NB4 (cell line): ENCODE results near the gene JMJD1C.
"Not testable (repeated sequence)": the region's sequence is repeated elsewhere in the genome, so short reads cannot be mapped to it uniquely, and the experiment has no call there.

Source experiments
- MYC ChIP-seq: IDR thresholded peaks from 2 replicates; pipeline ENCODE4 v1.6.1; 2011; ENCODE audit warnings: low read depth, low read length
- POLR2A ChIP-seq: IDR thresholded peaks from 2 replicates; pipeline ENCODE4 v1.6.1; 2011; ENCODE audit warnings: mild to moderate bottlenecking; ENCODE audit not compliant: insufficient read length; ENCODE audit errors: extremely low read depth
- TF ChIP-seq, protein P1 (sequence below): IDR thresholded peaks from 2 replicates; pipeline ENCODE4 v1.6.1; 2011; ENCODE audit warnings: low read depth, low read length
- TF ChIP-seq, protein P2 (sequence below): IDR thresholded peaks from one replicate; pipeline ENCODE4 v1.5.1; 2012; ENCODE audit warnings: low read depth, low read length

GRCh38 chr10:63377305-63377661 lies 88.5 kb downstream of the JMJD1C start:
- TF ChIP-seq, protein P1, sequence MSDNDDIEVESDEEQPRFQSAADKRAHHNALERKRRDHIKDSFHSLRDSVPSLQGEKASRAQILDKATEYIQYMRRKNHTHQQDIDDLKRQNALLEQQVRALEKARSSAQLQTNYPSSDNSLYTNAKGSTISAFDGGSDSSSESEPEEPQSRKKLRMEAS: not testable (repeated sequence)
- TF ChIP-seq, protein P2, sequence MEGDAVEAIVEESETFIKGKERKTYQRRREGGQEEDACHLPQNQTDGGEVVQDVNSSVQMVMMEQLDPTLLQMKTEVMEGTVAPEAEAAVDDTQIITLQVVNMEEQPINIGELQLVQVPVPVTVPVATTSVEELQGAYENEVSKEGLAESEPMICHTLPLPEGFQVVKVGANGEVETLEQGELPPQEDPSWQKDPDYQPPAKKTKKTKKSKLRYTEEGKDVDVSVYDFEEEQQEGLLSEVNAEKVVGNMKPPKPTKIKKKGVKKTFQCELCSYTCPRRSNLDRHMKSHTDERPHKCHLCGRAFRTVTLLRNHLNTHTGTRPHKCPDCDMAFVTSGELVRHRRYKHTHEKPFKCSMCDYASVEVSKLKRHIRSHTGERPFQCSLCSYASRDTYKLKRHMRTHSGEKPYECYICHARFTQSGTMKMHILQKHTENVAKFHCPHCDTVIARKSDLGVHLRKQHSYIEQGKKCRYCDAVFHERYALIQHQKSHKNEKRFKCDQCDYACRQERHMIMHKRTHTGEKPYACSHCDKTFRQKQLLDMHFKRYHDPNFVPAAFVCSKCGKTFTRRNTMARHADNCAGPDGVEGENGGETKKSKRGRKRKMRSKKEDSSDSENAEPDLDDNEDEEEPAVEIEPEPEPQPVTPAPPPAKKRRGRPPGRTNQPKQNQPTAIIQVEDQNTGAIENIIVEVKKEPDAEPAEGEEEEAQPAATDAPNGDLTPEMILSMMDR: not testable (repeated sequence)
- TF ChIP-seq POLR2A, MYC: not testable (repeated sequence)
